ENCODE data around the gene PDE2A. TPM values are rescaled to one million over a fixed set of nuclear protein-coding genes. Genes with fewer than 3 reads are reported as not detected.

PDE2A gene
- total RNA-seq, 1 experiment from 2014 or later, result 9.6 TPM

- H3K27me3 ChIP-seq (ENCODE audit: insufficient read depth, low read depth), result no peaks in the 10 kb centered on the region
Observed at GRCh38 chr11:72583177-72583553, 91.1 kb downstream of the PDE2A start.

GRCh38 chr11:72582206-72583176 lies 91.7 kb downstream of the PDE2A start:
- Histone ChIP-seq H3K27me3 (ENCODE audit: insufficient read depth, low read depth) (no peaks in the 10 kb centered on the region), H3K4me3 (no peak overlapping the region), H3K4me1 (replicated peaks; ENCODE audit: insufficient read depth) (no peaks in the 10 kb centered on the region), H3K36me3 (ENCODE audit: low read depth) (no peaks in the 10 kb centered on the region), H3K27ac (no peak overlapping the region), H2AFZ (no peak overlapping the region), H3F3A (ENCODE audit: insufficient read depth, low read depth) (no peaks in the 10 kb centered on the region), H4K20me1 (ENCODE audit: insufficient read depth) (no peaks in the 10 kb centered on the region), H3K9me2 (ENCODE audit: insufficient read depth) (no peaks in the 10 kb centered on the region), H3K4me2 (no peak overlapping the region), H3K9me3 (ENCODE audit: insufficient read depth, low read depth) (no peaks in the 10 kb centered on the region), H3K79me2 (ENCODE audit: low read depth) (no peaks in the 10 kb centered on the region)
- no peak for DNase-seq
- ChIA-PET POLR2A (ENCODE audit: unreplicated experiment) (no interaction called here), CTCF (no interaction called here)
- TF ChIP-seq, protein P1, sequence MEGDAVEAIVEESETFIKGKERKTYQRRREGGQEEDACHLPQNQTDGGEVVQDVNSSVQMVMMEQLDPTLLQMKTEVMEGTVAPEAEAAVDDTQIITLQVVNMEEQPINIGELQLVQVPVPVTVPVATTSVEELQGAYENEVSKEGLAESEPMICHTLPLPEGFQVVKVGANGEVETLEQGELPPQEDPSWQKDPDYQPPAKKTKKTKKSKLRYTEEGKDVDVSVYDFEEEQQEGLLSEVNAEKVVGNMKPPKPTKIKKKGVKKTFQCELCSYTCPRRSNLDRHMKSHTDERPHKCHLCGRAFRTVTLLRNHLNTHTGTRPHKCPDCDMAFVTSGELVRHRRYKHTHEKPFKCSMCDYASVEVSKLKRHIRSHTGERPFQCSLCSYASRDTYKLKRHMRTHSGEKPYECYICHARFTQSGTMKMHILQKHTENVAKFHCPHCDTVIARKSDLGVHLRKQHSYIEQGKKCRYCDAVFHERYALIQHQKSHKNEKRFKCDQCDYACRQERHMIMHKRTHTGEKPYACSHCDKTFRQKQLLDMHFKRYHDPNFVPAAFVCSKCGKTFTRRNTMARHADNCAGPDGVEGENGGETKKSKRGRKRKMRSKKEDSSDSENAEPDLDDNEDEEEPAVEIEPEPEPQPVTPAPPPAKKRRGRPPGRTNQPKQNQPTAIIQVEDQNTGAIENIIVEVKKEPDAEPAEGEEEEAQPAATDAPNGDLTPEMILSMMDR (conservative IDR thresholded peaks at IDR 0.05), result no peak
- TF ChIP-seq EZH2 (IDR thresholded peaks at IDR 0.05; ENCODE audit: low read depth), result no peak
- no TSS peak for BruUV-seq (replicated peaks)
- intact Hi-C loops (cut with micrococcal nuclease; ENCODE audit: unreplicated experiment), result loop anchor here (10.0 kb wide), 1 partner anchor 232 kb away; the partner anchor contains the start of gene ATG16L2

More at GRCh38 chr11:72583177-72583553, 91.1 kb downstream of the PDE2A start:
- BruUV-seq (replicated peaks), result no TSS peak
- Histone ChIP-seq H3K9me2 (ENCODE audit: insufficient read depth) (no peaks in the 10 kb centered on the region), H3K27ac (no peak overlapping the region), H3K4me3 (no peak overlapping the region), H2AFZ (no peak overlapping the region), H3K4me1 (replicated peaks; ENCODE audit: insufficient read depth) (no peaks in the 10 kb centered on the region), H3F3A (ENCODE audit: insufficient read depth, low read depth) (no peaks in the 10 kb centered on the region), H3K36me3 (ENCODE audit: low read depth) (no peaks in the 10 kb centered on the region), H3K9me3 (ENCODE audit: insufficient read depth, low read depth) (no peaks in the 10 kb centered on the region), H3K79me2 (ENCODE audit: low read depth) (no peaks in the 10 kb centered on the region), H3K4me2 (no peak overlapping the region), H4K20me1 (ENCODE audit: insufficient read depth) (no peaks in the 10 kb centered on the region)
- ChIA-PET POLR2A (ENCODE audit: unreplicated experiment) (no interaction called here), CTCF (no interaction called here)
- TF ChIP-seq, protein P1 (conservative IDR thresholded peaks at IDR 0.05), result no peak
- no peak for TF ChIP-seq EZH2 (IDR thresholded peaks at IDR 0.05; ENCODE audit: low read depth)
- no peak for DNase-seq
- intact Hi-C loops (cut with micrococcal nuclease; ENCODE audit: unreplicated experiment), result loop anchor here (10.0 kb wide), 1 partner anchor 232 kb away; the partner anchor contains the start of gene ATG16L2

DNA sequence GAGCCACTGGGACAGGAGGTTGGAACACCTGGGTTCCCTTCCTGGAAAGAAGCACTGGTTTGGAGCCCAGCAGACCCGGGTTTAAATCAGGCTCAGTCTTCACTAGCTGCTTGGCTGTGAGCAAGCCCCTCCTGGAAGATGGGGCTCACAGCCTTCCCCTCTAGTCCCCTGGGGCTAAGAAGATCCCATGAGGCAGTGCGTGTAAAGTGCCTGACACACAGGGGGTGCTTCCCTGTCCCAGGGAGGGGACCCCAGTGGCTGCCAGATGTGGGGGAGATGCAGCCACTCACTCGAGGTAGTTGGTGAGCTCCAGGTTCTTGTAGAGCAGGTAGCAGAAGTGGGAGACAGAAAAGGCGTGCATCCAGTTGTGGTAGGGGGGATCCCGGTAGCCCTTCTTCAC lies 93.2 kb downstream of the PDE2A start:
- no peaks in the 10 kb centered on the region for H3K79me2 ChIP-seq (ENCODE audit: low read depth)
- DNase-seq, result no peak
- no peak overlapping the region for H3K27ac ChIP-seq
- H3K36me3 ChIP-seq (ENCODE audit: low read depth), result no peaks in the 10 kb centered on the region
- no peak overlapping the region for H2AFZ ChIP-seq
- ChIA-PET CTCF (no interaction called here), POLR2A (ENCODE audit: unreplicated experiment) (no interaction called here)
- no peaks in the 10 kb centered on the region for H3K9me2 ChIP-seq (ENCODE audit: insufficient read depth)
- intact Hi-C loops (cut with micrococcal nuclease; ENCODE audit: unreplicated experiment), result loop anchor here (10.0 kb wide), 1 partner anchor 234 kb away; the partner anchor contains the start of gene ATG16L2
- no peaks in the 10 kb centered on the region for H3K9me3 ChIP-seq (ENCODE audit: insufficient read depth, low read depth)
- TF ChIP-seq, protein P1 (conservative IDR thresholded peaks at IDR 0.05), result no peak
- no peak for TF ChIP-seq EZH2 (IDR thresholded peaks at IDR 0.05; ENCODE audit: low read depth)
- BruUV-seq (replicated peaks), result no TSS peak
- no peaks in the 10 kb centered on the region for H4K20me1 ChIP-seq (ENCODE audit: insufficient read depth)
- no peaks in the 10 kb centered on the region for H3K4me1 ChIP-seq (replicated peaks; ENCODE audit: insufficient read depth)
- H3K4me3 ChIP-seq, result no peak overlapping the region
- no peaks in the 10 kb centered on the region for H3F3A ChIP-seq (ENCODE audit: insufficient read depth, low read depth)
- H3K4me2 ChIP-seq, result no peak overlapping the region
- no peaks in the 10 kb centered on the region for H3K27me3 ChIP-seq (ENCODE audit: insufficient read depth, low read depth)

Data from PC-9 (cell line).